Breast epithelium (tissue), 3 donors: ENCODE results near the gene NQO2.

Source experiments
- CTCF ChIP-seq, 3 donors: fragments of 450-650 bp; IDR thresholded peaks; one replicate each; pipeline ENCODE4 v1.5.1; 2016 to 2017; ENCODE audit warnings: antibody characterized with exemption in 3 of 3, mild to moderate bottlenecking in 3 of 3, moderate library complexity in 3 of 3
- POLR2A ChIP-seq: fragments of 450-650 bp; IDR thresholded peaks from one replicate; pipeline ENCODE4 v1.6.1; 2016; ENCODE audit warnings: antibody characterized with exemption, mild to moderate bottlenecking, moderate library complexity

GRCh38 chr6:3039384-3039783 is 39.7 kb downstream of the NQO2 start:
- TF ChIP-seq CTCF (IDR thresholded peaks at IDR 0.05): no peak
- no peak for TF ChIP-seq POLR2A
